Measurements from ENCODE around the gene ADAM33.

Gene ADAM33, protein sequence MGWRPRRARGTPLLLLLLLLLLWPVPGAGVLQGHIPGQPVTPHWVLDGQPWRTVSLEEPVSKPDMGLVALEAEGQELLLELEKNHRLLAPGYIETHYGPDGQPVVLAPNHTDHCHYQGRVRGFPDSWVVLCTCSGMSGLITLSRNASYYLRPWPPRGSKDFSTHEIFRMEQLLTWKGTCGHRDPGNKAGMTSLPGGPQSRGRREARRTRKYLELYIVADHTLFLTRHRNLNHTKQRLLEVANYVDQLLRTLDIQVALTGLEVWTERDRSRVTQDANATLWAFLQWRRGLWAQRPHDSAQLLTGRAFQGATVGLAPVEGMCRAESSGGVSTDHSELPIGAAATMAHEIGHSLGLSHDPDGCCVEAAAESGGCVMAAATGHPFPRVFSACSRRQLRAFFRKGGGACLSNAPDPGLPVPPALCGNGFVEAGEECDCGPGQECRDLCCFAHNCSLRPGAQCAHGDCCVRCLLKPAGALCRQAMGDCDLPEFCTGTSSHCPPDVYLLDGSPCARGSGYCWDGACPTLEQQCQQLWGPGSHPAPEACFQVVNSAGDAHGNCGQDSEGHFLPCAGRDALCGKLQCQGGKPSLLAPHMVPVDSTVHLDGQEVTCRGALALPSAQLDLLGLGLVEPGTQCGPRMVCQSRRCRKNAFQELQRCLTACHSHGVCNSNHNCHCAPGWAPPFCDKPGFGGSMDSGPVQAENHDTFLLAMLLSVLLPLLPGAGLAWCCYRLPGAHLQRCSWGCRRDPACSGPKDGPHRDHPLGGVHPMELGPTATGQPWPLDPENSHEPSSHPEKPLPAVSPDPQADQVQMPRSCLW

GRCh38 chr20:3681931-3682781, at the start of gene ADAM33:
Gene ADAM33, minus strand, starts transcription at chr20:3682010. Its CDS starts 6 bp downstream, at chr20:3682004.
- no peak for DNase-seq (ENCODE audit: low spot score)
- TF ChIP-seq, protein P1, sequence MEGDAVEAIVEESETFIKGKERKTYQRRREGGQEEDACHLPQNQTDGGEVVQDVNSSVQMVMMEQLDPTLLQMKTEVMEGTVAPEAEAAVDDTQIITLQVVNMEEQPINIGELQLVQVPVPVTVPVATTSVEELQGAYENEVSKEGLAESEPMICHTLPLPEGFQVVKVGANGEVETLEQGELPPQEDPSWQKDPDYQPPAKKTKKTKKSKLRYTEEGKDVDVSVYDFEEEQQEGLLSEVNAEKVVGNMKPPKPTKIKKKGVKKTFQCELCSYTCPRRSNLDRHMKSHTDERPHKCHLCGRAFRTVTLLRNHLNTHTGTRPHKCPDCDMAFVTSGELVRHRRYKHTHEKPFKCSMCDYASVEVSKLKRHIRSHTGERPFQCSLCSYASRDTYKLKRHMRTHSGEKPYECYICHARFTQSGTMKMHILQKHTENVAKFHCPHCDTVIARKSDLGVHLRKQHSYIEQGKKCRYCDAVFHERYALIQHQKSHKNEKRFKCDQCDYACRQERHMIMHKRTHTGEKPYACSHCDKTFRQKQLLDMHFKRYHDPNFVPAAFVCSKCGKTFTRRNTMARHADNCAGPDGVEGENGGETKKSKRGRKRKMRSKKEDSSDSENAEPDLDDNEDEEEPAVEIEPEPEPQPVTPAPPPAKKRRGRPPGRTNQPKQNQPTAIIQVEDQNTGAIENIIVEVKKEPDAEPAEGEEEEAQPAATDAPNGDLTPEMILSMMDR (conservative IDR thresholded peaks at IDR 0.05; ENCODE audit: low read depth) = no peak
- no peak within 1 kb of the TSS for H3K27ac ChIP-seq
- CTCF ChIA-PET = interaction anchor here (0.7 to 2.8 kb wide), 2 partner anchors 15 to 29 kb away, joined by 3 to 10 read pairs; no protein-coding TSS in a partner anchor
- POLR2A ChIA-PET (ENCODE audit: low non-redundant PET) = no interaction called here

- ChIA-PET POLR2A (ENCODE audit: low non-redundant PET) (no interaction called here), CTCF (interaction anchor here (0.7 kb wide), 1 partner anchor 18 kb away, joined by 3 read pairs; no protein-coding TSS in a partner anchor)
- H3K27ac ChIP-seq = no peak overlapping the region
- TF ChIP-seq, protein P1 (conservative IDR thresholded peaks at IDR 0.05; ENCODE audit: low read depth) = no peak
- no peak for DNase-seq (ENCODE audit: low spot score)
Observed at GRCh38 chr20:3730803-3731672, 49.2 kb upstream of the ADAM33 start.

GRCh38 chr20:3729811-3730540, 48.2 kb upstream of the ADAM33 start:
- TF ChIP-seq, protein P1 (conservative IDR thresholded peaks at IDR 0.05; ENCODE audit: low read depth) = no peak
- ChIA-PET CTCF (no interaction called here), POLR2A (ENCODE audit: low non-redundant PET) (no interaction called here)

GRCh38 chr20:3729378-3729777, 47.6 kb upstream of the ADAM33 start:
- DNase-seq (ENCODE audit: low spot score) = no peak
- ChIA-PET POLR2A (ENCODE audit: low non-redundant PET) (no interaction called here), CTCF (interaction anchor here (0.6 kb wide), 1 partner anchor 131 kb away, joined by 5 read pairs; no protein-coding TSS in a partner anchor)
- no peak overlapping the region for H3K27ac ChIP-seq
- TF ChIP-seq, protein P1 (conservative IDR thresholded peaks at IDR 0.05; ENCODE audit: low read depth) = no peak

More at GRCh38 chr20:3729811-3730540, 48.2 kb upstream of the ADAM33 start:
- no peak for DNase-seq (ENCODE audit: low spot score)
- H3K27ac ChIP-seq = no peak overlapping the region

GRCh38 chr20:3728876-3729275, 47.1 kb upstream of the ADAM33 start:
- CTCF ChIA-PET = interaction anchor here (0.6 to 1.2 kb wide), 3 partner anchors 13 to 165 kb away, joined by 3 to 5 read pairs (median 4); no protein-coding TSS in a partner anchor
- DNase-seq (ENCODE audit: low spot score) = no peak
- H3K27ac ChIP-seq = no peak overlapping the region
- TF ChIP-seq, protein P1 (conservative IDR thresholded peaks at IDR 0.05; ENCODE audit: low read depth) = no peak
- POLR2A ChIA-PET (ENCODE audit: low non-redundant PET) = no interaction called here
